ENCODE measurements around the gene PPP4R3A. TPM values are rescaled to one million over a fixed set of nuclear protein-coding genes. Genes with fewer than 3 reads are reported as not detected.
"Not testable (repeated sequence)": the region's sequence is repeated elsewhere in the genome, so short reads cannot be mapped to it uniquely, and the experiment has no call there.

Gene PPP4R3A
- polyA plus RNA-seq, 1 donor (not counting 4 experiments of a cell fraction or from before 2014, with no cell fraction given), result 53.8 TPM

- Histone ChIP-seq H3K4me2 (ENCODE audit: control insufficient read depth, extremely low read depth, insufficient read depth, low read depth, low read length) (peak overlapping the region; percentile 16), H3K27ac (ENCODE audit: control insufficient read depth, insufficient read depth, low read length) (peak overlapping the region; percentile 31), H3K9me3 (ENCODE audit: control insufficient read depth, low read depth, low read length) (no peaks in the 10 kb centered on the region), H2AFZ (ENCODE audit: control insufficient read depth, low read length) (no peak overlapping the region), H3K27me3 (ENCODE audit: control insufficient read depth, extremely low read depth, insufficient read depth, low read length) (no peaks in the 10 kb centered on the region), H3K79me2 (ENCODE audit: control insufficient read depth, insufficient read depth, low read length) (peaks cover 96% of the 10 kb centered on the region), H4K20me1 (ENCODE audit: control insufficient read depth, extremely low read depth, insufficient read depth, low read length) (peaks cover 42% of the 10 kb centered on the region), H3K4me1 (ENCODE audit: control insufficient read depth, extremely low read depth, insufficient read depth, low read length) (peaks cover 17% of the 10 kb centered on the region), H3K9me1 (ENCODE audit: control insufficient read depth, extremely low read depth, insufficient read depth, low read length) (peaks cover 2% of the 10 kb centered on the region), H3K4me3 (ENCODE audit: control insufficient read depth in 2 of 3, extremely low read depth in 1 of 3, insufficient read depth in 2 of 3, low read depth in 1 of 3, low read length in 3 of 3) (no peak overlapping the region), H3K36me3 (ENCODE audit: control insufficient read depth in 2 of 2, extremely low read depth in 1 of 2, insufficient read depth in 2 of 2, low read length in 2 of 2) (peaks cover 0 to 3% of the 10 kb centered on the region in 2 experiments), H3K9ac (ENCODE audit: control insufficient read depth, extremely low read depth, insufficient read depth, low read length) (no peak overlapping the region)
- no peak for TF ChIP-seq EZH2 (IDR thresholded peaks at IDR 0.05; ENCODE audit: low read length)
- TF ChIP-seq CTCF (optimal IDR thresholded peaks at IDR 0.05 in 1 of 3, IDR thresholded peaks at IDR 0.05 in 1 of 3, conservative IDR thresholded peaks at IDR 0.05 in 1 of 3; ENCODE audit: extremely low read depth in 1 of 3, insufficient read depth in 2 of 3, low read length in 3 of 3), result no peak
- dilution Hi-C loops (cut with MboI; ENCODE audit: extremely low pct_ligation_motif_present, low sequenced_read_pairs), result no loop called here
- FAIRE-seq, result no peak
- no peak for DNase-seq (ENCODE audit: low read depth, low spot score)
Measured at GRCh38 chr14:91496790-91497189, 13.3 kb downstream of the PPP4R3A start.

GRCh38 chr14:91494392-91495065 is 15.6 kb downstream of the PPP4R3A start:
- peak overlapping the region; percentile 16 for H3K4me2 ChIP-seq (ENCODE audit: control insufficient read depth, extremely low read depth, insufficient read depth, low read depth, low read length)

More at GRCh38 chr14:91494392-91495065, 15.6 kb downstream of the PPP4R3A start:
- H2AFZ ChIP-seq (ENCODE audit: control insufficient read depth, low read length); H3K36me3 ChIP-seq (ENCODE audit: control insufficient read depth in 2 of 2, extremely low read depth in 1 of 2, insufficient read depth in 2 of 2, low read length in 2 of 2); H3K9ac ChIP-seq (ENCODE audit: control insufficient read depth, extremely low read depth, insufficient read depth, low read length); H3K4me3 ChIP-seq (ENCODE audit: control insufficient read depth in 2 of 3, extremely low read depth in 1 of 3, insufficient read depth in 2 of 3, low read depth in 1 of 3, low read length in 3 of 3); H3K27me3 ChIP-seq (ENCODE audit: control insufficient read depth, extremely low read depth, insufficient read depth, low read length); FAIRE-seq; DNase-seq (ENCODE audit: low read depth, low spot score); dilution Hi-C loops (cut with MboI; ENCODE audit: extremely low pct_ligation_motif_present, low sequenced_read_pairs); H3K9me1 ChIP-seq (ENCODE audit: control insufficient read depth, extremely low read depth, insufficient read depth, low read length); H3K9me3 ChIP-seq (ENCODE audit: control insufficient read depth, low read depth, low read length): not testable (repeated sequence)
- Histone ChIP-seq H3K79me2 (ENCODE audit: control insufficient read depth, insufficient read depth, low read length) (peaks cover 93% of the 10 kb centered on the region), H3K27ac (ENCODE audit: control insufficient read depth, insufficient read depth, low read length) (peak overlapping the region; percentile 27), H4K20me1 (ENCODE audit: control insufficient read depth, extremely low read depth, insufficient read depth, low read length) (peaks cover 43% of the 10 kb centered on the region), H3K4me1 (ENCODE audit: control insufficient read depth, extremely low read depth, insufficient read depth, low read length) (peaks cover 17% of the 10 kb centered on the region)

Data from keratinocyte (primary cell).